ENCODE data around the gene DOCK4. TPM values are rescaled to one million over a fixed set of nuclear protein-coding genes. Genes with fewer than 3 reads are reported as not detected.

DOCK4 gene
- total RNA-seq, 1 donor from 2014 or later: 29.7 TPM

DNA sequence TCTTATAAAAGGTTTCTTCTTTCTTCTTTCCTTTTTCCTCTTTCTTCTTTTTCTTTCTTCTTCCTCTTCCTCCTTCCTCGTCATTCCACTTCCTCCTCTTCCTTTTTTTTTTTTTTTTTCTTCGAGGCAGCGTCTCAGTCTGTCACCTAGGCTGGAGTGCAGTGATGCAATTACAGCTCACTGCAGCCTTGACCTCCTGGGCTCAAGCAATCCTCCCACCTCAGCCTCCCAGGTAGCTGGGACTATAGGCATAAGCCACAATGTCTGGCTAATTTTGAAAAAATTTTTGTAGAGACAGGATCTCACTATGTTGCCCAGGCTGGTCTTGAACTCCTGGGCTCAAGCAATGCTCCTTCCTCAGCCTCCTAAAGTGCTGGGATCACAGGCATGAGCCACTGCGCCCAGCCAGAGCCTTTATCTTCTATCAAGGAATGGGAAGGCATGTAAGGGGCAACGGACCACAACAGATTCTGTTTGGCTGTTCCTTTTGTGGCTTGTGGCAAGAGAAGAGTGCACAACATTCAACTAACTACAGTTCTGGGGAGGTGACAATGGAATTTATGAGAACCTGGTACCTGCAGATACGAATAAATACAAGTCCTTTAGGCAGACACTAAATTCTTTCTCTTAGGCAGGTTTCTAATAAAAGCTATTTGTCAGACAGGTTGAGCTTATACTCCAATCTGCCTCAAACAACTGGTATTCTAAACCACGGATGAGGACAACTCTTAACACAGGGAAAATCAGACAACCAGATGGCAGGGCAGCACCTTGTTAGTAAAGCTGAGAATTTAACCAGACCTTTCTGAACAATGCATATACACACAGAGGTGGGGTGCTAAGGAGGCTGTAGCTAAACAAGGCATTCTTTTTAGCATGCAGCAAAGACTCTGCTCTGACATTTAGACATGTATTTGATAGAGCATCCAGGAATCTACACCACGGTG is 100.3 kb downstream of the DOCK4 start:
- no peak for DNase-seq

DNA sequence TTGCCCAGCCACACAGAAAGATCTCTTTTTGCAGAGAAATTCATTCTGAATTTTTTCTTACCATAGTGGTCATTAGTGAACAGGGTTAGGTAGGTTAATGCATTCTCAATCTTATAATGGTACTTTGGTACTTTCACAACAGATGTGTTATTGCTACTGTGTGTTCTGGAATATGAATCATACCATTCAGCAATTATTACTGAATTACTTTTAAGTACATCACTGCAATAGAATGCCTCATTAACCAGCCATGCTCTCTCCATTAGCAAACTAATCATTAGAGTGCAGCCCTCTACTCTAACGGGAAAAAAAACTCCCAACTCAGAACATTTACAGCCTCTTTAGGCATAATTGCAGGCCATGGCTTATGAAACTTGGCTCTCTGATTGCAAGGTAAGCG is 102.1 kb downstream of the DOCK4 start:
- no peak for DNase-seq

DNA sequence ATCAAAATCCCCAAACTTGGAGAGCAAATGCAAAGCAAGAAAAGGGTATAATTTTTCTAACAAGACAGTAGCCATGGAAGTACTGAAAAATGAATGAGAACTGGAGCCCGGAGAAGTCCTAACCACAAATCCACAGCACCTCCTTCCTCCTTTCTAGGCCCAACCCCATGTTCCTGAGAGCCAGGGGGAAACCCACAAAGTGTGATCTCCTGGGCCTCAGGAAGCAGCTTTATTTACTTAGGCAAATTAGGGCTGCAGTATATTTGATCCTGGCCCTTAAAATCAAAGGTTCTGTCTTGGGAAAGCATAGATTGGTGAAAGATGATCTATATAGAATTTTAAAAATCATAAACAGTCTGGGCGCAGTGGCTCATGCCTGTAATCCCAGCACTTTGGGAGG is 103.0 kb downstream of the DOCK4 start:
- no peak for DNase-seq

DNA sequence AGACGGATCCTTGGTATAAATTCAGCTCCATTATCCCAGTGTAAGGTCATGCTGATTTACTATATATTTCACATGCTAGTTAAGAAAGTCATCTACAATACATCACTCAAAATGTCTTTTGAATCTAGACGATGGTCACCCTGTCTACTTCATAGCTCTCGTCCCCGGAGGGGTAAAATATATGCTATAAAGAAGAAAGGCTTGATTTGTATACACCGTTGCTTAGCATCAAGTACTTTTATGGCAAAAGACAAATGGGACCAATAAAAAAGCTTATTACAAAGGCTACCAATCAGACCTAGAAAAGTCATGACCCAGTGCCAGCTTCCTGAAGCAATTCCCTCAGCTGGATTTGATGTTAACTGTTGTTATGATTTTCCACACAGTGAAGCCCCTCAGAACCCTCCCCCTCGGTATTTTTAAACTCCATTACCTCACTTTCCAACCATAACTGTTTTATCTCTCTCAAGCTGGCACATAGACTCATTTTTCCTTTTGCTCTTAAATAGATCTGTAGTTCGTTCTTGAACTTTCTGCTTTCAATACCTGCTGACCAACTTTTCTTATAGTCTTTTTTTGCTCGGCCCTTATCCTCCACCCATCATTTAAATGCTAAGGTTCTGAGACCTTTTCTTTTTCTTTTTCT is 104.9 kb downstream of the DOCK4 start:
- no peak for DNase-seq

- DNase-seq: no peak
Observed at GRCh38 chr7:112097524-112097923, 108.7 kb downstream of the DOCK4 start.

GRCh38 chr7:112093409-112093808 is 112.8 kb downstream of the DOCK4 start:
- DNase-seq: no peak

DNA sequence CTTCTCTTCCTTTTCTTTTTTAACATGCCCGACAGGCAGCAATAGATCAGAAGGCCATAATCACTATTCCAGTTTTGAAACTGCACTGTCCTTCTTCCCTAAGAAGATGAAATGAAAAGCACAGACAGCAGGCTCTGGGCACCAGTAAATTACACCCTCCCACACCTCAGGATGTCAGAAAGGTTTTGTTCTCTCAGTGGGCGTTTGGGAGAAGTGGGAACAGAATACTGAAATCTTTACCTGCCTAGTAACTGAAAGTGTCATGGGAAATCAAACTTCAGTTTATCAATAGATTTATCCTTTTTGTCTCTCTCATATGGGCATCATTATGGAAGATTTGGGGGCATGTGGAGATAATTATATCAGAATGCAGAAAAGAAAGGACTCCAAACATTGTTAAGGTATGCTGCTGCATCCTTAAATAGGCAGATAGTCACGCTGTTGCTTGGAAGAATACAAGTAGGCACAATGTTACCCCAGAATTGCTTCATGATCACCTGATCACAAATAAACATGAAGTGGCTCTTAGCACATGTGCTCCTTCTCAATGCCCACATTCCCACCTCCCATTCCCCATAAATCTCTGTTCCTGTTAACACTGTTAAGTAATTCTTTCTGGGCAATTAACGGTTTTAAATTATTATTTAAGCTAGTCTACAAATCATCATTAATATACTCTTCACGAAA is 113.3 kb downstream of the DOCK4 start:
- no peak for DNase-seq

GRCh38 chr7:112092306-112092705 is 113.9 kb downstream of the DOCK4 start:
- no peak for DNase-seq

DNA sequence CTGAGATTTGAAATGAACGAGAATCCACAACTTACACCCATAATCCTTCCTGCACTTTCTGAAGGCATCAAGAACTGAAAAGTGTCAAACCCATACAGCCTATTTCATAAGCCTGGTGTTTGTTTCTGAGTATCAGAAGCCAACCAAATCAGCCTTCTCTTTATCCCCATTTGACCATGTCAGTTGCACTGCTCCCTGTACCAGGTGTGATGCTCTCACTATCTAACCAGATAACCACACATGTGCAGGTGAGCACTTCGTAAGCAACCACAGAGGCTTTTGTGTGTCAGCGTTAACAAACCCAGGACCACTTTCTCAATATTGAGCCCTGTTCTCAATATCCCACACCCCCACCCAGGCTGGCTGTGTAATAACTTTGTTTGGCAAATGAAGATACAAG is 114.4 kb downstream of the DOCK4 start:
- DNase-seq: no peak

DNA sequence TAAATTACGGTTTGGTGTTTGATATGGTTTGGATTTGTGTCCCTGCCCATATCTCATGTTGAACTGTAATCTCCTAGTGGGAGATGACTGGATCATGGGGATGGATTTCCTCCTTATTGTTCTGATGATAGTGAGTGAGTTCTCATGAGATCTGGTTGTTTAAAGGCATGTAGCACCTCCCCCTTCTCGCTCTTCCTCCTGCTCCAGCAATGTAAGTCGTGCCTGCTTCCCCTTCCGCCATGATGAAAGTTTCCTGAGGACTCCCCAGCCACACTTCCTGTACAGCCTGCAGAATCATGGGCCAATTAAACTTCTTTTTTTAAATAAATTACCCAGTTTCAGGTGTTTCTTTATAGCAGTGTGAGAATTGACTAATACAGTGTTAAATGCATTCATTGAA is 116.6 kb downstream of the DOCK4 start:
- no peak for DNase-seq

DNA sequence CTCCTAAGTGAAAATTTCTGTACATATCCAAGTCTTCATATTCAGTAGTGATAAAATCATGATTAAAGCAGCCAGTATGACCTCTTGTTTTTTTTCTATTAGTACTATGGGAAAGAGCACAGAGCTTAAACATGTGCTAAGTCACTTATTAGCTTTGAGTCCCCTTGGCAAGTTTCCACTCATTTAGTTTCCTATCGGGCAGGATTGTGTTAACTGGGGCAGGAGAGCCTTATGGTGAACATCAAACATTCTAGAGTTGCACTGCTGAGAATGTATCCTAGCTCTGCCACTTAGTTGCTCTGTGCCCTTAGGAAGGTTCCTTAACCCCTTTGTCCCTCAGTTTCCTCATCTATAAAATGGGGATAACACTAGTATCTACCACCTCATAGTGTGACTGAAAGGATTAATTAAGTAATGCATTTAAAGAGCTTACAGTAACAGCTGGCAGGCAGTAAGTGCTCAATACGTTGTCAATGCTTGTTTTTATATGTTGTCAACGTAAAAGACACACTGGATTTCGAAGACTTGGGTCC is 117.6 kb downstream of the DOCK4 start:
- no peak for DNase-seq

DNA sequence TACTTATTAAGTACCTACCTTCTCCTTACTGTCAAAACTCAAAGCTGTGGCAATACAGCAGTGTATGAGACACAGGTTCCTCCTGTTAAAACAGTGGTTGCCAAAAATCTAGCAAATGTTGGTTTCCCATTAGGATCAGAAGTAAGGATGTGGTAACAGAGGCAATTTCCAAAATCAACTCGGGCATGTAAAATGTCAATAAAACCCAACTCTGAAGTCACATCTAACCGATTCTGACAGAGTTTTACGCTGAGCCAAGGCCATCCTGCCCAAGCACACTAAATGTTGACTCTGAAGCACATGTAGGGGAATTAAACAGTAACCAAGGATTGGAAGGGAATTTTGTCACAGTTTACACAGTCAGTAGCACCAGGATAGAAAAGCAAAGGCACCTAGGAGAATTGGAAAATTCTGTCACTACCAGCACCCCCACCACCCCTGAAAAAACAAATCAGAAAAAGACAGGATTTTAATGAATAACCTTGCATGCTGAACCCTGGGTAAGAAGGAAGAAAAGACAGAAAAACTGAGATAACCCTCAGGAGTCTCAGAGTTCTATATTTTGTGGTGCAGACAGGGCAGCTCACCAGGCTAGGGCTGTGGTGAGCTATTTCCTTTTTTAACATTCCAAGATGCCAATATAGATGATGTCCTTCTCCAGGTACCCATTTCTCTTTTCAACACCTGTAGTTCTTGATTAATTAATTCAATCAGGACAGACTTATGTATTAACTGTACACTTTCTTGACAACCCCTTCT is 119.5 kb downstream of the DOCK4 start:
- DNase-seq: no peak

DNA sequence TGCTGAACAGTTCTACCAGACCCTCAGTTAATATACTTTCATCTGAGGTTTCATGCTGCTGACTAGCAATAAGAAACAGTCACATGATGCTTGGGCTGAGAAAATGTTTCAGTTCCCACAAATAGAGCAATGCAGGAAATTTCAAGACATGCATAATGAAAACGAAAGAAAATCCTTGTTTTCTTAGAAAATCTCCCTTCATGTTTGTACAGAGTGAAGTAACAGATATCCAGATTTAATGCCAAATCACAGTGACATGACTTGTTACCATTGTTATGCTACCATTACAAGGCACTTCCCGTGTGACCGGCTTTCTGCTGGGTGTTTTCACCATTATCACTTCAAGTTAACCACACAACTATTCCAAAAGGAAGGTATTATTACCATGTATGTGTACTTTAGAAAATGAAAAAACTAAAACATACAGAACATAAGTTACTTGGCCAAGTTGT is 121.7 kb downstream of the DOCK4 start:
- DNase-seq: no peak

DNA sequence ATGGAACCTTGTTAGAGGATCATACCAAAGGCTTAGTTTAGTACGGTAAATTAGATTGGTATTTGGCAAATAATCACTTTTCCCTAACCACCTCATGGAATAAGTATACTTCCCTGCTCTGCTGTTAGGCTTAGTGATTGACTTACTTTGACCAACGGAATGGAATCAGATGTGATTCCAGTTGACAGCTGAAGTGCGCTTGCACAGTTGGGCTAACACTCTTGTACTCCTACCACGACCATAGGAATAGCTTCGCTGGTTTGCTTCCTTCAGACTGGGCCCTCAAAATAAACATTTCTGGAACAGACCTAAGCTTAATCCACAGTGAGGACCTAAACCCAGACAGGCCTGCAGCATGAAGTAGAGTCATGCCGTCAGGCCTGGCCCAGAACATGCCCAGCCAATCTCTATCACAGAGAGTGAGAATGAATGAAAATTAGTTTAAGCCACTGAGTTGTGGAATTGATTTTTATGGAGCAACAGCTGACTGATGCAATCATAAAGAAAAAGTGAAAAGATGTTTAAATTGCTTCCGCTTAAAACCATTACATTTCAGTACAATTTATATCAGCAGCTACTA is 122.3 kb downstream of the DOCK4 start:
- DNase-seq: no peak

- no peak for DNase-seq
Observed at GRCh38 chr7:112082306-112082705, 123.9 kb downstream of the DOCK4 start.

DNA sequence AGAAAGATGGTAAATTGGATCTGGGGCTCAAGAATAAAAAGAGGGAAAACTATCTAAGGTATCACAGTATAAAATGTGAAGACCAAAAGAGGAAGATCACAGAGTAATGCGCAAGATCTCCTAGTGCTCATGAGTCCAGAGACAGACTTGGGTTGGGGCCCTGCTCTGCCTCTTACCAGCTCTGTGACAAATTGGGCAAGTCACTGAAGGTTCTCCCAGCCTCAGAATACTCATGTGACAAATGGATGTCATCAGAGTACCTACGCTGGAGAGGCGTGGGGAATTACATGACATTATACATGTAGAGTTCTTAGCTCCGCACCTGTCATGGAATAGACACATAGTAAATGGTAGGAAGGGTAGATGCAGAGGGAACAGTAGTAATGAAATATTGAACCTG is 124.4 kb downstream of the DOCK4 start:
- no peak for DNase-seq

GRCh38 chr7:112080978-112081377 is 125.2 kb downstream of the DOCK4 start:
- DNase-seq: no peak

DNA sequence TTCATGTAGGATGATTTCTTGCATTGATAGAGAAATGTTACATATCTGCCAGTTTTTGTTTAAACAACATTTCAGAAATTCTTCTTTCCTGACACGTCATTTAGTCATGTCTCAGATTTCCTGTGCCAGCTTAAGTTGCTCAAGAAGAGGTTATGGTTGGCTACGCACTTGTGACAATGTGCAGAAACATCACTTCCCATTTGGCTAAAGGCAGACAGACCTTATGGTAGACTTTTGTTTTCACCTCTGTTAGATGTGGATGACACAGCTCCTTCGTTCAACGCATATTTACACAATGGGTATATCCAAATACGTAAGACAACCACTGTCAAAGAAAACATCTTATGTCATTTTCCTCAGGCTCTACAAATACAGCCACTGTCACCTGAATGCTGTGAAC is 125.8 kb downstream of the DOCK4 start:
- DNase-seq: no peak

- no peak for DNase-seq
Observed at GRCh38 chr7:112079673-112080072, 126.5 kb downstream of the DOCK4 start.

DNA sequence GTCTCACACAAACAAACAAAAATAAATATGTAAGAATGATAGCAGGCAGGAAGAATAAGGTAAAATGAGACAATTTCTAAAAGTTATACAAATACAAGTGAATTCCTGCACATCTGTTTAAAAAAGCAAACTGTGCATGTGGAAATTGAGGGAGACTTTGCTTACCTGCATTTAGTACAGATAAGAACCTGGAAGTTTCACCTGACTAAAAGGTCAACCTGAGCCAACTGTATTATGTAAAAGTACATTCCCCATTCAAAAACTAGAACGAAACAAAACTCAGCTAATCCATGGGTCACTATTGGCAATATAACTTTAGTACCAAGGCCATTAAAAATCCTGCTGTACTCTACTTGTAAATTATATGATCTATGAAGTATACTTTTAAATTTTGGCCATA is 127.1 kb downstream of the DOCK4 start:
- DNase-seq: no peak

DNA sequence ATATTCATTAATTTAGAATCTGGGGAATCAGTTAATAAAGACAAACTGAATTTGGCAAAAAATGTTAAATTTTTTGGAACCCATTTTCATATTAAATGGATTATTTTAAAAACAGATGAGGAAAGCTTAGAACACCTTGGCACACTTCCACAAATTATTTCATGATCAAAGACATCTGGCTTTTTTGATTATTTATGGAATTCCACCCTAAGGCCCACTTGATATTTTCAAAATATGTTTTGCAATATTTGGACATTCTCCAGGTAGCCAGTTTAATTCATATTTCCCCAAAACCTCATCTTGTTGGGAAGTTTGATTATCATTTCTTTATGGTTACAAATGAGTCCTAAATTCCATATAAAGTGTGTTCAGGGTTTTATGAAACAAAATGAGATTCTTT is 129.9 kb downstream of the DOCK4 start:
- DNase-seq: no peak

GRCh38 chr7:112074464-112074863 is 131.7 kb downstream of the DOCK4 start:
- no peak for DNase-seq
